ENCODE data around the gene RPTOR. TPM values are rescaled to one million over a fixed set of nuclear protein-coding genes. Genes with fewer than 3 reads are reported as not detected.

RPTOR gene
- polyA plus RNA-seq, 1 donor from 2014 or later, result 8.0 TPM

- Histone ChIP-seq H3K9me2 (ENCODE audit: insufficient read depth, low read length) (no peaks in the 10 kb centered on the region), H3K79me2 (replicated peaks; ENCODE audit: insufficient read depth, low read length) (no peaks in the 10 kb centered on the region), H3K36me3 (ENCODE audit: insufficient read depth, low read length) (peaks cover 4% of the 10 kb centered on the region), H4K20me1 (ENCODE audit: insufficient read depth) (no peaks in the 10 kb centered on the region), H3K27ac (ENCODE audit: low read length) (no peak overlapping the region), H3K27me3 (ENCODE audit: insufficient read depth, low read depth, low read length) (no peaks in the 10 kb centered on the region), H2AFZ (ENCODE audit: low read depth, low read length) (no peak overlapping the region), H3K9ac (ENCODE audit: low read length) (no peak overlapping the region), H3F3A (ENCODE audit: insufficient read depth, low read length, poor library complexity, severe bottlenecking) (no peaks in the 10 kb centered on the region), H3K4me2 (ENCODE audit: low read length) (no peak overlapping the region), H3K9me3 (ENCODE audit: low read length) (no peaks in the 10 kb centered on the region), H3K4me3 (ENCODE audit: low read length) (no peak overlapping the region)
- TF ChIP-seq POLR2AphosphoS5 (IDR thresholded peaks at IDR 0.05) (no peak), MXI1 (conservative IDR thresholded peaks at IDR 0.05; ENCODE audit: poor library complexity, severe bottlenecking) (no peak), SMC3 (conservative IDR thresholded peaks at IDR 0.05; ENCODE audit: poor library complexity) (no peak), REST (IDR thresholded peaks at IDR 0.05; ENCODE audit: borderline replicate concordance) (no peak), TAF1 (IDR thresholded peaks at IDR 0.05; ENCODE audit: low read depth) (no peak), CTCF (IDR thresholded peaks at IDR 0.05; ENCODE audit: poor library complexity, severe bottlenecking) (no peak), RAD21 (conservative IDR thresholded peaks at IDR 0.05) (no peak), EP300 (conservative IDR thresholded peaks at IDR 0.05; ENCODE audit: poor library complexity, severe bottlenecking) (no peak), EZH2 (IDR thresholded peaks at IDR 0.05; ENCODE audit: borderline replicate concordance, insufficient read depth, low read length, poor library complexity, severe bottlenecking) (no peak)
Observed at GRCh38 chr17:80955078-80955477, 410.4 kb downstream of the RPTOR start.

GRCh38 chr17:80955671-80956280 is 411.1 kb downstream of the RPTOR start:
- TF ChIP-seq TAF1 (IDR thresholded peaks at IDR 0.05; ENCODE audit: low read depth) (no peak), SMC3 (conservative IDR thresholded peaks at IDR 0.05; ENCODE audit: poor library complexity) (no peak), POLR2AphosphoS5 (IDR thresholded peaks at IDR 0.05) (no peak), MXI1 (conservative IDR thresholded peaks at IDR 0.05; ENCODE audit: poor library complexity, severe bottlenecking) (no peak), EZH2 (IDR thresholded peaks at IDR 0.05; ENCODE audit: borderline replicate concordance, insufficient read depth, low read length, poor library complexity, severe bottlenecking) (no peak), REST (IDR thresholded peaks at IDR 0.05; ENCODE audit: borderline replicate concordance) (no peak), RAD21 (conservative IDR thresholded peaks at IDR 0.05) (no peak), CTCF (IDR thresholded peaks at IDR 0.05; ENCODE audit: poor library complexity, severe bottlenecking) (no peak), EP300 (conservative IDR thresholded peaks at IDR 0.05; ENCODE audit: poor library complexity, severe bottlenecking) (no peak)
- H3K36me3 ChIP-seq (ENCODE audit: insufficient read depth, low read length), result peaks cover 4% of the 10 kb centered on the region

More at GRCh38 chr17:80955671-80956280, 411.1 kb downstream of the RPTOR start:
- Histone ChIP-seq H2AFZ (ENCODE audit: low read depth, low read length) (no peak overlapping the region), H3K9ac (ENCODE audit: low read length) (no peak overlapping the region), H3K9me2 (ENCODE audit: insufficient read depth, low read length) (no peaks in the 10 kb centered on the region), H3K9me3 (ENCODE audit: low read length) (no peaks in the 10 kb centered on the region), H3K79me2 (replicated peaks; ENCODE audit: insufficient read depth, low read length) (no peaks in the 10 kb centered on the region), H3K27ac (ENCODE audit: low read length) (no peak overlapping the region), H3F3A (ENCODE audit: insufficient read depth, low read length, poor library complexity, severe bottlenecking) (no peaks in the 10 kb centered on the region), H3K4me2 (ENCODE audit: low read length) (no peak overlapping the region), H3K27me3 (ENCODE audit: insufficient read depth, low read depth, low read length) (no peaks in the 10 kb centered on the region), H3K4me3 (ENCODE audit: low read length) (no peak overlapping the region), H4K20me1 (ENCODE audit: insufficient read depth) (no peaks in the 10 kb centered on the region)
